Measurements from ENCODE around the gene RMDN2. TPM values are rescaled to one million over a fixed set of nuclear protein-coding genes. Genes with fewer than 3 reads are reported as not detected.
"Not testable (repeated sequence)": the region's sequence is repeated elsewhere in the genome, so short reads cannot be mapped to it uniquely, and the experiment has no call there.

Gene RMDN2
- total RNA-seq, 1 donor from 2014 or later, result 23.2 TPM

DNA sequence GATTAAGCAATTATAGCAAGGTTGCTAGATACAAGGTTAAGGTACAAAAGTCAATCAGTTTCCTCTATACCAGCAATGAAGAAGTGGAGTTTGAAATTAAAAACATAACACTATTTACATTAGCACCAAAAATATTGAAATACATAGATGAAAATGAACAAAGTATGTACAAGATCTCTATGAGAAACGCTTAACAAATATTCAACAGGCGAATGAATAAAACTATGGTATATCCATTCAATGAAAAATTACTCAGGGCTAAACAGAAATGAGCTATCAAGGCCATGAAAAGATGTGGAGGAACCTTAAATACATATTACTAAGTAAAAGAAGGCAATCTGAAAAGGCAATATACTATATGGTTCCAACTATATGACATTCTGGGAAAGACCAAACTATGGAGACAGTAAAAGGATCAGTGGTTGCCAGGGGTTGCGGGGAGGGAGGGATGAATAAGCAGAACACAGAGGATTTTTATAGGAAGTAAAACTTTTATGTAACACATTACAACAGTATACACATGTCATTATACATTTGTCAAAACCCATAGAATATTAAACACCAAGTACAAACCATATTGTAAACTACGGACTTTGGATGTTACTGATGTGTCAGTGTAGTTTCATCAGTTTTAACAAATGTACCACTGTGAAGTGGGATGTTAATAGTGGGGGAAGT, 62.1 kb downstream of the RMDN2 start:
- DNase-seq (ENCODE audit: low read depth), result no peak

DNA sequence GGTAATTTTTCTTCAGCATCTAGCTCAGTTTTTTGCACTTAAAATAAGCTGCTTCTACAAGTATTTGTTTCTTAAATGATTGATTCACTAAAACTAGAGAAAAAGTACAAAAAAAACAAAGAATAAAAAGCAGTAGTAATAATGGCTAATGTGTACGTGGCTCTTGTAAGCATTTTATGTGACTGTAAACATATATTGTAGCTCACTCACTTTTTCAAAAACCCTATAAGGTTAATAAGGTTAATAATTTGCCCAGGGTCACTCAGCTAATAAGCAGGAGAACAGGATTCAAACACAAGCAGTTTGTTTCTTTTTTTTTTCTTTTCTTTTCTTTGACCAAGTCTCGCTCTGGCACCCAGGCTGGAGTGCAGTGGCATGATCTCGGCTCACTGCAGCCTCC, 67.5 kb downstream of the RMDN2 start:
- no peak for DNase-seq (ENCODE audit: low read depth)

DNA sequence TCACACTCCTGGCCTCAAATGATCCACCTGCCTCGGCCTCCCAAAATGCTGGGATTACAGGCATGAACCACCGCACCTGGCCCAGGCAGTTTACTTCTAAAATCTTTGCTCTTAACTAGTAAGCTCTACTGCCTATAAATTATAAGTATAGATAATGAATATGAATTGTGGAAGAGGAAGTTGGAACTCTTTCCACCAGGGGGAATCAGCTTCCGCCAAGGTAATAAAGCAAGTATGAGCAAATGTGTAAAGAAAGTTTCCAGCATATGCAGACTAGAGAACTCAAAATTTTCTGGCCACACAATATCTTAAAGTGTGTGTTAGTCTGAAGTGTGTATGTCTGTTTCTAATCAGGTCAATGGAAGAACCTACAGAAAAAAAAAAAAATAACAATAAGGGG, 68.1 kb downstream of the RMDN2 start:
- DNase-seq (ENCODE audit: low read depth), result no peak

DNA sequence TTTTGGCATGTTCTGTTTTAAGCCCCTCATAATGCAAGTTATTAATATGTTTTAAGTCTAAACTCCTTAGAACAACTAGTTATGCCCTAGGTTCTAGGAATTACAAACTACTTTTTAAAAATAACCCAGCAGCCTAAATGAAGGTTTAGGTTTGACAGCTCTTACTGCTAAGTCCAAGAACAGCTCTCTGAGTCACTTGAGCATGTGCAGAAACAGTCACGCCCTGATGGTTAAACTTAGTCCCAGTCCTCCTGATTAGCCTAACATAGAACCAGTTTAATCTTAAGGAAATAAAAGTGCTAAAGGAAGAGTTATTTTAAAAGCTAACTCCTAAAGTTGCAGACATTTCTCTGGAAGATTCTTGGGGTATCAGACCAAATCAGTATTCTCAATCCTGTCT, 72.5 kb downstream of the RMDN2 start:
- DNase-seq (ENCODE audit: low read depth), result peak; percentile 49

DNA sequence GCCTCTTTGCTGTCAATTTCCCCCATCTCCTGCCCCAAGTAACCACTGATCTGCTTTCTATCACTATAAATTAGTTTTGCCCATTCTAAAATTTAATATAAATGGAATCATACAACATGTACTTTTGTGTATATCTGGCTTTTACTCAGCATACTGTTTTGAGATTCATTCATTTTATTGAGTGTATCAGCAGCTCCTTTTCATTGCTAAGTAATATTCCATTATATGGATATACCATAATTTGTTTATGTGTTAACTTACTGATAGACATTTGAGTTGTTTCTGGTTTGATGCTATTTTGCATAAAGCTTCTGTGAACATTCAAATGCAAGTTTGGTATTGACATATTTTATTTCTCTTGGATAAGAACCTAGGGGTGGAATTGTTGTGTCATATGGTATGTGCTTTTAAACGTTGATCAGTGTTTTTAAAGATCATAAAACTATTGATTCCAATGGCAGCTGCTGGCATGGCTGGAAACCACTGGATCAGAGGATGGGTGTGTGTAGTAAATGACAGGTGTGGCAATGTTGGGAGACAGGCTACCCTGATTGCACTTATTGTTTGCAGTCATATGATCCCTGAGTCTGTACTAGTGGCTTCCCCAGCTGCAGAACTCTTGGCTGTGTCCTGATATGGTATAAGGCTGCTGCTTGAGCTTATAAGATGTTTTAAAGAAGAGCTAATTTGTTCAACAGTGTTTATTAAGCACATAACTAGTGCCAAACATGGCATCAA, 75.6 kb downstream of the RMDN2 start:
- peak; percentile 18 for DNase-seq (ENCODE audit: low read depth)

DNA sequence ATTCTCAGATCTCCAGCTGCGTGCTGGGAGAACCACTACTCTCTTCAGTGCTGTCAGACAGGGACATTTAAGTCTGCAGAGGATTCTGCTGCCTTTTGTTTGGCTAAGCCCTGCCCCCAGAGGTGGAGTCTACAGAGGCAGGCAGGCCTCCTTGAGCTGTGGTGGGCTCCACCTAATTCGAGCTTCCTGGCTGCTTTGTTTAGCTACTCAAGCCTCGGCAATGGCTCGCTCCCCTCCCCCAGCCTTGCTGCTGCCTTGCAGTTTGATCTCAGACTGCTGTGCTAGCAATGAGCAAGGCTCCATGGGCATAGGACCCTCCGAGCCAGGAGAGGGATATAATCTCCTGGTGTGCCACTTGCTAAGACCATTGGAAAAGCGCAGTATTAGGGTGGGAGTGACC, 85.1 kb downstream of the RMDN2 start:
- DNase-seq (ENCODE audit: low read depth), result not testable (repeated sequence)

DNA sequence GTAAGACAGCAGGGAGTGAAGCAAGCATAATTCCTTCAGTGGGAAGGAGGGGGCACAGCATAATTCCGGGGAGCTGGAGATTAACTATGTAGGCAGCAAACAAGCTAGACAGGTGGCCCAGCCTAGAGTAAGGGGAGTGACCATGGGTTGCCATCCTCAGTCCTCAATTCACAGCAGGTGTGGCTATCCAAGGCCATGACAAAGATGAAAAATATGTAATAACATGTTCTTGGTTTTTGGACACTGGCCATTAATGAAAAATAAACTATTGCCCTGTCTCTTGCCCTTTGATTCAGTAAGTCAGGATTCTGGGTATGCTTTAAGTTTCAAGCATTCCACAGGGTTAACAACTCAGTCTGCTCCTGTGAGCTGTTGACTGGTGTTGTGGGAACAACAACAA, 85.9 kb downstream of the RMDN2 start:
- DNase-seq (ENCODE audit: low read depth), result peak; percentile 49

DNA sequence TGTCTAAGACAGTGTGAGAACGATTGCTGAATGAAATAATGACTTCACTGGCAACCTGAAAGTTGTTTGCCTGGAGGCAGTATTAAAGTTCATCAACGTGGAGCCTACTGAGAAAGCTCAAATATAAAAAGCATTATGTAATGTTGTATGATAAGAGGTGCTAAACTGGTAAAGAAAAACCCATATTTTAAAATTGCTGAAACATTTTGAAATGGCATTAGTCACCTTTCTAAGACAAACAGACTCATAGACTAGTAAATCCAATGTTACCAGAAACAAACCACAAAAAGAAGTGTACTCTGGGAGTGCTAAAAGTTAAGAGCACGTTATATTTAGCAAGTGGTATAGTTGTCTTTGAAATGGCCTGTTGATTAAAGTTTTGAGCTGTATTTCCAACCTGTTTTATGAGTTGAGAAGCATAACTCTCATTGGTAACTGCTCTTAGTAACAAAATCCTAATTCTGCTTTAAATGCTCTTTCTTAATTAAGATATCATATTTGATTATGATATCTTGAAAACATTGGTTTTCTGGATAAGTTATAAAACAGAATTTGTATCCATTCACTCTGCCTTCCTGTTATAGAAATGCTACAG, 88.2 kb downstream of the RMDN2 start:
- DNase-seq (ENCODE audit: low read depth), result peak; percentile 32

DNA sequence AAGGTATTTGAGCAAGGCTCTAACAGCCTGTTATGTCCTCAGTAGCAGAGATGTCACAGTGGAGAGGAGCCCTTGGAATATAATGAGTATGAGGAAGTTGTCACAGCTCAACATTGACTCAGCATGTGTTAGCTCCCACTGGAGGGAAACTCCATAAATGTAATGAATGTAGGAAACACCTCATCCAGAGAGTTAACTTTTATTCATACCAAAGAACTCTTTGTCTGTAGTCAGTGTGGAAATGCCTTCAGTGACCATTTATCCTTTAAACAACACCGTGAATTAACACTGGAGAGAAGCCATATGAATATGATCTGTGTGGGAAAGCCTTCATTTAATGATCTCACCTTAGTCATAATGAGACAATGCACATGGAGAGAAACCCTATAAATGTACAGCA, 91.1 kb downstream of the RMDN2 start:
- no peak for DNase-seq (ENCODE audit: low read depth)

DNA sequence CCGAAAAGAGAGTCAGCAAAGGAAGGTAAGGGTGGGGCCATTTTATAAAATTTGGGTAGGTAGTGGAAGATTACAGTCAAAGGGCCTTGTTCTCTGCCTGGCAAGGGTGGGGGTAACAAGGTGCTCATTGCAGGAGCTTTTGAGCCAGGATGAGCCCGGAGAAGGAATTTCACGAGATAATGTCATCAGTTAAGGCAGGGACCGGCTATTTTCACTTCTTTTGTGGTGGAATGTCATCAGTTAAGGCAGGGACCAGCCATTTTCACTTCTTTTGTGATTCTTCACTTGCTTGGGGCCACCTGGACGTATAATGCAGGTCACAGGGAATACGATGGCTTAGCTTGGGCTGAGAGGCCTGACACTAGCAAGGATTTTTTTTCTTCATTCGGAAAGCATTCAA, 92.7 kb downstream of the RMDN2 start:
- no peak for DNase-seq (ENCODE audit: low read depth)

DNA sequence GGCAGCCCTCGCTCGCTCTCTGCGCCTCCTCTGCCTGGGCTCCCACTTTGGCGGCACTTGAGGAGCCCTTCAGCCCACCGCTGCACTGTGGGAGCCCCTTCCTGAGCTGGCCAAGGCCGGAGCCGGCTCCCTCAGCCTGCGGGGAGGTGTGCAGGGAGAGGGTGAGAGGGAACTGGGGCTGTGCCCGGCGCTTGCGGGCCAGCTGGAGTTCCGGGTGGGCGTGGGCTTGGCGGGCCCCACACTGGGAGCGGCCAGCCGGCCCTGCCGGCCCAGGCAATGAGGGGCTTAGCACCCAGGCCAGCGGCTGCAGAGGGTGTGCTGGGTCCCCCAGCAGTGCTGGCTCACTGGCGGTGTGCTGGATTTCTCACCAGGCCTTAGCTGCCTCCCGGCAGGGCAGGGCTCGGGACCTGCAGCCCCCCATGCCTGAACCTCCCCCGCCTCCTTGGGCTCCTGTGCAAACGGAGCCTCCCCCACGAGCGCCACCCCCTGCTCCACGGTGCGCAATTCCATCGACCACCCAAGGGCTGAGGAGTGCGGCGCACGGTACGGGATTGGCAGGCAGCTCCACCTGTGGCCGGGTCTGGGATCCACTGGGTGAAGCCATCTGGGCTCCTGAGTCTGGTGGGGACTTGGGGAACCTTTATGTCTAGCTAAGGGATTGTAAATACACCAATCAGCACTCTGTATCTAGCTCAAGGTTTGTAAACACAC, 95.4 kb downstream of the RMDN2 start:
- DNase-seq (ENCODE audit: low read depth), result not testable (repeated sequence)

DNA sequence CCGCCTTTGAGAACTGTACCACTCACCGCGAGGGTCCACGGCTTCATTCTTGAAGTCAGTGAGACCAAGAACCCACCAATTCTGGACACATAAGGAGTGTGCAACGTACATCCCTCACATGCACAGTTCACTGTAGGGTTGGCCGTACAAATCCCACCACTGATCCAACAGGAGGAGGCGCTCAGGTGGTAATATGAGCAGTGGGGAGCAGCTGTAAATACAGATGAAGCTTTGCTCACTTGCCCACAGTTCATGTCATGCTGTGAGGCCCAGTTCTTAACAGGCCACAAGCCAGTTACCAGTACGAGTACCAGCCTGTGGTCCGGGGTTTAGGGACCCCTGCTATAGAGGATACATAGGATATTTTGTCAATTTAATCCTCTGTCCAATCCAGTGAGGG, 96.5 kb downstream of the RMDN2 start:
- DNase-seq (ENCODE audit: low read depth), result no peak

DNA sequence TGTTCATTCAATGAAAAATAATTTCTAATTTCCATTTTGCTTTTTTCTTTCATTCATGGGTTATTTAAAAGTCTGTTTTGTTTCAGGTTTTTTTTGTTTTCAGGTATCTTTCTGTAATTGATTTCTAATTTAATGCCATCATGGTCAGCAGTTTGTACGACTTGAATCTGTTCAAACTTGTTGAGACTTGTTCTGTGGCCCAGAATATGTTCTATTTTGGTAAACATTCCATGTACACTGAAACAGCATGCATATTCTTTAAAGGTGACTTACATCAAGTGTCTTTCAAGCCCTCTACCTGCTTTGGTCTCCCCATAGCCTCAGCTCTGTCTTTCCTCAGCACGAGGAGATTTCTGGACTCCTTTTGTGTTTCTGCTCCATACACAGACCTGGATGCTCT, 101.8 kb downstream of the RMDN2 start:
- no peak for DNase-seq (ENCODE audit: low read depth)

DNA sequence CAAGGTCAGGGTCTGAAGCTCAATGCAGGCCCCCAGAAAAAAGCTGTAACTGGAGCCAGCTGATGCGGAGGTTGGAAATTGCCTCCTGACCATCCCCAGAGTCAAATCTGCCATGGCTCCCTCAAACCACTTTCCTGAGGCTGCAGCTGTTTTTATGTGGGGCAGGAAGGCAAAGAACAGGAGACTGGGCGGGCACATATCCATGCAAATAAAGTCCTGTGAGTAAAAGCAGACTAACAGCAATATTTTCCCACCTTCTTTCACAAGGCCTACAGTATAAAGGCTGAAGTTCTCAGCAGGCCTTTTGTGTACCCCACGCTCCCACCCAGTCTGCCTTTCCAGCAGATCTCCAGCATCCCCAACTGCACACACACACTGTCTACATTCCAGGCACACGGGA, 103.7 kb downstream of the RMDN2 start:
- DNase-seq (ENCODE audit: low read depth), result peak; percentile 47

DNA sequence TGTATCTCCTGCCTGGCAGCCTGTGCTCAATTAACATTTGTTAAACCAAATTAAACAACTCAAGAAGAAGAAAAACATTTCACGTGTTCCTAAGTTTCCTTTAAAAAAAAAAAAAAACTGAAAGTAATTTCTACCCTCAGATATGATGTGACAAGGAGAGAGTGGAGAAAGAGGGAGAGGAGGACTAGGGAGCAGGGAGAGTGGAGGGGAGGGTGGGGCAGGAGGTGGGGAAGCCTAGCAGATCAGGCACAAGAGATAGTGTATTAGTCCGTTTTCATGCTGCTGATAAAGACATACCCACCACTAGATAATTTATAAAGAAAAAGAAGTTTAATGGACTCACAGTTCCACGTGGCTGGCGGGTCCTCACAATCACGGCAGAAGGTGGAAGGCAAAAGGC, 104.4 kb downstream of the RMDN2 start:
- DNase-seq (ENCODE audit: low read depth), result no peak

DNA sequence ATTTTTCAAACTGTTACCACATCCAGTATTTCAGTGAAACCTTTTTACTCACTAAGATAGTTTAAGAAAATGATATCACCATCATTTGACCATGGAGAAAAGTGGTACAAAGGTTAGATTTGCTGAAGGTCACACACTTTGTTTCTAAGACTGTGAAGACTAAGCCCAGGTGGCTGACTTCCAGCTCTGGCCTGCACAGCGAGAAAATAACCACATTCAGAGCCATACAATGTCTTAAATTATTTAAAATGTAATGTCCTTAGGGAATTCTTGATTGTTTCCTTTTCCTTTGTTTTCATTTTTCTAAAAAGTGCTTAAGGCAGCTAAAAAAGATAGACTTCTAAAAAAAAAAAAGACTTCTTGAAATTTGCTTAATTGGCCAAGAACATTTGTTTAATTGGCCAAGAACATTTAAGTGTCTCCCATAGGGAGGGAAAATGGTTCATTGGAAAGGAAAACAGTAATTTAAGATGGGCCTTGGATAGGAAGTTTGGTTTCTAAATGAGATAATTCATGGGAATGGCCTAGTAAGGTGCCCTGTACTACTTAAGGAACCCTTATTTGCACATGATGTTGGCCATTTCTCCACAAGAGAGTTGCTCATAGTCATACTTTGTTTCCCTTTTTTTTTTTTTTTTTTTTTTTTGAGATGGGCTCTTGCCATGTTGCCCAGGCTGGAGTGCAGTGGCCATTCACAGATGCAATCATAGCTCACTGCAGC, 105.7 kb downstream of the RMDN2 start:
- peak; percentile 34 for DNase-seq (ENCODE audit: low read depth)

DNA sequence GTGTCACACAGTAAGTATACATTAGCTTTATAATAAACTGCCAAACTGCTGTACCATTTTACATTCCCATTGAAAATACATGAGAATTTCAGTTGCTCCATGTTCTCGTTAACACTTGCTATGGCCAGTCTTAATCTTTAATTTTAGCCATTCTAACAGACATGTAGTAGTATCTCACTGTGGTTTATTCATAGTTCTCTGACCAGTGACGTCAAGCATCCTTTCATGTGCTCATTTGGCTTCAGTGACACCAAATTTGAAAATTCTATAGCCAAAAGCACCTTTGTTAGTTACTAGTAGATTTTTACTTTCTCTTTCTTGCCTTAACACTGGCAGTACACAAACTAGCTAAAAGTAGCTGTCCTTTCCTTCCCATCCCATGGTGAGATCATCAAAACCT, 107.9 kb downstream of the RMDN2 start:
- DNase-seq (ENCODE audit: low read depth), result no peak

DNA sequence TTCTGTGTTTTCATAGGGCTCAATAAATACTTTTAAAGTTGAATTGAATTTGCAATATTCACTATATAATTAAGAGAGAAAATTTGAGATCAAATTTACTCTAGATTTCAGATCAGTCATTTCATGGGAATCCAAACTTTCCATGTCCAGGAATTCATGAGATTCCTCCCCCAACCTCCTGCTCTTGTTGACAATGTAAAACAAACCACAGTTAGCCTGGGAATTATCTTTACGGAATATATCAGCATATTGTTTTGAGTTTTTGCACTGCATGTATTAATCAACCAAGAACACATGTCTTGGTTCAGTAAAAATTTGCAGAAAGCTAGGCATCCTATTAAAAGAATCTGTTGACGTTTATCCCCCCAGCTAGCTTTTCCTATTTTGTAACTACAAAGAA, 108.6 kb downstream of the RMDN2 start:
- no peak for DNase-seq (ENCODE audit: low read depth)

DNA sequence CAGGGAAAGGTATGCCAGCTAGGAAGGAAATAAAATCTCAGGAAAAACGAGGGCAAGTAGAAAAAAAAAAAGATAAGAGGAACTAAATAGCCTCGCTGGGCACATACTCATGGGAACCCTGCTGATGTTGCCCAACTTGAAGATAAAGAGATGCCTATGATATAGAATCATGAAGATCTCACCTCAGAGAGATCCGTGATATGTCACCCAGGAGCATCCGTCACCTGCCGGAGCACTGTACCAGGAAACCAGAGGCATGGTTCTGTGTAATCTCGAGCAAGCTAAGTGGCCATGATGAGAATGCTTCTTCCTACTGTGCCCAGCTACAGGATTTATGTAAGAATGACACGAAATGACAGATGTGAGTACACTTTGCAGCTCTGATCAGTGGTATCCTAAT, 110.9 kb downstream of the RMDN2 start:
- DNase-seq (ENCODE audit: low read depth), result no peak

DNA sequence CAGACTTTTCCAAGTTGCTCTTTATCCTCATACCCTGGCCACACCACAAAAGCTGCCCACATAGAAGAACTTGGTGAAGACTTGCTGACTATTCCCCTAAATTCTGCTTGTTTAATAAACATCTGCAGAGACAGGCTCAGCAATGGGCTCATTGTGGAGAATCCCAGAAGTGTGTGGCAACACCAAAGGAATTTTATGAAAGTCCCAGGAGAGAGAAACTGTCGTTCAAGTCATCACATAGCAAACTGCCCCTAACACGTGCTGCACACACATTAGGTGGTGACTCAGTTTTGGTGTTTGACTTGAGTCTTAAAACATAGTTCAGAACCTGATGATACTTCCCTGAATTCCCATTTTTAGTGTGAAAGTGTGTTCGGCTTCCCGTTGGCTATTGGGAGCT, 112.2 kb downstream of the RMDN2 start:
- no peak for DNase-seq (ENCODE audit: low read depth)
